Posterior cingulate gyrus (tissue), 11 donors: ENCODE measurements around the gene PMAIP1.

Experiments used
- DNase-seq, 10 donors: peaks; one replicate each; pipeline versions ENCODE4 v3.0.0 to v3.0.0-alpha.2; 2020 to 2021; ENCODE audit warnings: mixed read lengths in 3 of 10
- intact Hi-C: fragments of 100-400 bp; cut with DNase I; formaldehyde crosslinking; loops from one replicate; pipeline ENCODE4 v1.15.1; 2023

Gene PMAIP1

DNA sequence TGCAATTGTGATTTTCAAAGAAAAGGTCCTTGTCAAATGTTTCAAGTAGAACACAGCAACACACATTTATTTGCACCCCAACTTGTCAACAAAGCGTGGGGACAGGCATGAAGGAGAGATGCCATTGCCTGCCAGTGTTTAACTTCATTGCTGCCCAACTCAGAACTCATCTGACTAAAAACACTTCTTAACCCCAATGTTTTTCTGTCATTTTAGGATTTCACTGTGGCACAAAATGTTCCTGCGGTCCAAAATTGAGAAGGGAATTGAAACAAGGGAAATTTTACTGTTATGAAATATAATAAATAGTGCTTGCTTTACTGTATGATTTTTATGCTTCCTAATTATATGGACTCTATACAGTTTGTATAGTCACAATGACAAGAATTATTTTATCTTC is 45.7 kb downstream of the PMAIP1 start:
- no peak for DNase-seq
- intact Hi-C loops = no loop called here

- intact Hi-C loops = no loop called here
- DNase-seq = no peak
Observed at GRCh38 chr18:59950215-59950944, 50.6 kb downstream of the PMAIP1 start.

DNA sequence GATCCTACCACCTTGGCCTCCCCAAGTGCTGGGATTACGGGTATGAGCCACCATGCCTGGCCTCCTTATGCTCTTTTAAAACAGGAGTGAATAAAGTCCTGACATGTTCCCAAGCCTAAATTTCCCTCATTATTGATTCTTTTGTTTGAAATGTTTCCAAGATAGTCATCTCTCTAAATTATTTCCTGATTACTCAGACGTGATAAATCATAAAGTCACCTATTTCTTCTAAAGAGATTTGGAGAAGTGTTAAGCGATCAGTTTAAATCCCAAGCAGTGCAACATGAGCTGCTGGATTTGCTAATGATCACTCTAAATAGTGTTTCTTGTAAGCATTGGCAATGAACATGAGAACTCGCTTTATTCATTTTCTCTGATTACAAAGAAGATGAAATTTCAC is 51.8 kb downstream of the PMAIP1 start:
- intact Hi-C loops = no loop called here

GRCh38 chr18:59952283-59953007 is 52.6 kb downstream of the PMAIP1 start:
- no peak for DNase-seq
- intact Hi-C loops = no loop called here

More for the DNA sequence above, 51.8 kb downstream of the PMAIP1 start:
- DNase-seq = no peak
